ENCODE data around the gene TSR1. TPM values are rescaled to one million over a fixed set of nuclear protein-coding genes. Genes with fewer than 3 reads are reported as not detected.

Gene TSR1
- total RNA-seq, 4 donors from 2014 or later = 16.8 to 56.4 (median 29.3) TPM

- Histone ChIP-seq H3K4me3 (replicated peaks in 1 of 3) (no peak overlapping the region), H3K27me3 (no peaks in the 10 kb centered on the region), H3K4me1 (no peaks in the 10 kb centered on the region), H3K9me3 (no peaks in the 10 kb centered on the region), H3K27ac (no peak overlapping the region), H3K36me3 (no peaks in the 10 kb centered on the region)
- TF ChIP-seq CTCF (IDR thresholded peaks at IDR 0.05) = no peak
- 86 to 87% methylated on average over 6 of the region's 6 CpGs for WGBS, 2 donors
- DNase-seq = no peak
- intact Hi-C loops (cut with DNase I) = no loop called here
Observed at GRCh38 chr17:2309338-2310154, 26.7 kb downstream of the TSR1 start.

GRCh38 chr17:2304931-2305330 lies 31.3 kb downstream of the TSR1 start:
- H3K9me3 ChIP-seq = no peaks in the 10 kb centered on the region
- H3K36me3 ChIP-seq = peaks cover under 1 to 2% of the 10 kb centered on the region in 2 donors
- intact Hi-C loops (cut with DNase I) = no loop called here
- DNase-seq = no peak
- WGBS, 2 donors = 92 to 94% methylated on average over 4 of the region's 4 CpGs
- H3K4me1 ChIP-seq = peaks cover 7 to 11% of the 10 kb centered on the region in 2 donors
- no peak overlapping the region for H3K4me3 ChIP-seq (replicated peaks in 1 of 3)
- H3K27ac ChIP-seq = no peak overlapping the region
- H3K27me3 ChIP-seq = no peaks in the 10 kb centered on the region
- TF ChIP-seq POLR2A (IDR thresholded peaks at IDR 0.05) (no peak), CTCF (IDR thresholded peaks at IDR 0.05) (no peak)

GRCh38 chr17:2303204-2304188 lies 32.8 kb downstream of the TSR1 start, which contains the start of the genes SMG6 and SRR:
TSS of gene SMG6 (minus strand) at chr17:2303785. CDS start at chr17:2303720, 65 bp downstream.
TSS of gene SRR (plus strand) at chr17:2303950. CDS start at chr17:2315561, 11,611 bp downstream.
- TF ChIP-seq POLR2A (IDR thresholded peaks at IDR 0.05) (peak in 1 of 2 donors; percentile 62), CTCF (IDR thresholded peaks at IDR 0.05) (no peak)
- H3K4me3 ChIP-seq (replicated peaks in 1 of 3) = peak within 1 kb of the TSS; percentile 70 to 83 (median 72)
- H3K27me3 ChIP-seq = no peaks in the 10 kb centered on the region
- H3K9me3 ChIP-seq = no peaks in the 10 kb centered on the region
- H3K4me1 ChIP-seq = peaks cover 7 to 11% of the 10 kb centered on the region in 2 donors
- intact Hi-C loops (cut with DNase I) = no loop called here
- DNase-seq = peak; percentile 90 to 94
- 0 to 1% methylated on average over 2 to 61 of the region's 108 CpGs for WGBS, 2 donors
- H3K36me3 ChIP-seq = peaks cover 8 to 14% of the 10 kb centered on the region in 2 donors
- H3K27ac ChIP-seq = peak within 1 kb of the TSS; percentile 86 to 90 (median 90)

- H3K9me3 ChIP-seq = no peaks in the 10 kb centered on the region
- H3K36me3 ChIP-seq = peaks cover 8 to 14% of the 10 kb centered on the region in 2 donors
- H3K4me3 ChIP-seq (replicated peaks in 1 of 3) = peak overlapping the region; percentile 70 to 83 (median 72)
- H3K27me3 ChIP-seq = no peaks in the 10 kb centered on the region
- 0 to 1% methylated on average over 12 of the region's 12 CpGs for WGBS, 2 donors
- intact Hi-C loops (cut with DNase I) = no loop called here
- TF ChIP-seq POLR2A (IDR thresholded peaks at IDR 0.05) (no peak), CTCF (IDR thresholded peaks at IDR 0.05) (no peak)
- H3K4me1 ChIP-seq = peaks cover 7 to 11% of the 10 kb centered on the region in 2 donors
- peak overlapping the region; percentile 86 to 90 (median 90) for H3K27ac ChIP-seq
- no peak for DNase-seq
Observed at GRCh38 chr17:2302778-2303203, 33.5 kb downstream of the TSR1 start.

All from thyroid gland (tissue), 4 donors.